GM18498 (cell line): ENCODE measurements around the gene GCLC.
A peak's percentile ranks its signal among the peaks of the same experiment; 100 is the strongest.

Experiments used
- ATAC-seq: cut with Tn5 transposase; IDR thresholded peaks from one replicate; pipeline ENCODE4 v1.9.1; 2021; ENCODE audit warnings: mild to moderate bottlenecking, moderate library complexity; ENCODE audit not compliant: unreplicated experiment

Gene GCLC

DNA sequence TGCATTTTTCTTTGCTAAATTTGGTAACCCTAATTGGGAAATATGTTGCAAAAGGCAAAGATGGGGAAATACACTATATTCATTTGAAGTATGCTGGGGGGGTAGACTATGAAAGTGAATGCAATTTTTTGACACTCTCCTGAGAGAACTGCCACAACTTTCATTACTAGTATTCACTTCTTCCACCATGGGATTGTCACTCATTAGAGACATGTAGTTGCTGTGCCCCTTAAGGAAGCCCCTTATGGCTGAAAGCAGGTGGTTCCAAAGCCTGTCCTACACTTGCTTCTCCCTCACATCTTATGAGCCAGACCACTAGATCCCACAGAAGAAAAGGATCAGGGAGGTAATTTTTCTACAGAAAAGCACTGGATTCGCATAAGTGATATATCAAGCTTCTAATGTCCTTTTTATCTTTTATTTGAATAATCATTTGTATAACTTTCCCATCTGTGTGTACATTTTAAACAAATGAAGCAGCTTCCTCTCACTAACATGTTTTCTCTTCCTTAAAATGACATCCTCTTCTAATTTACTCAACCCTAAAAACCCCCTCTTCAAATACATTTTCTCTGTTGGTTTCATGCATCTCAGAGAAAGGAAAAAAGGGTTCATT lies 83.8 kb downstream of the GCLC start:
- ATAC-seq = peak; percentile 72

GRCh38 chr6:53458105-53458866 lies 86.6 kb downstream of the GCLC start:
- ATAC-seq = no peak

DNA sequence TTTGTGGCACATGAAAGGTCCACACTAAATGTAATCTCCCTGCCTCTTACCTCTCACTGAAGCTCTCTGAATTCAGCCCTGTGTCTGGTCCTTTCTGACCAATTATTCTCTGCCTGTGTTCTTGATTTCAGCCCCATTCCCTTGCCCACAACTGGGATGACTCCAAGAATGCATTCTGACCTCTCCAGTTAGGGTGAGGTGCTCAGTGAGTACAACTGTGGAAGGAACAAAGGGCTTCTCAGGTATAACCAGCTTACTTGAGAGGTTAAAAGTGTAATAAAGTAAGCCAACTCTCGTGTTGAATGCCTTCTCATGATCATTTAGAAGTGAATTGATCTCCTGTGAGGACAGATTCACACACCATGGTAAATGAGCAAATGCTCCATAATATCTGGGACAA lies 88.1 kb downstream of the GCLC start:
- no peak for ATAC-seq

DNA sequence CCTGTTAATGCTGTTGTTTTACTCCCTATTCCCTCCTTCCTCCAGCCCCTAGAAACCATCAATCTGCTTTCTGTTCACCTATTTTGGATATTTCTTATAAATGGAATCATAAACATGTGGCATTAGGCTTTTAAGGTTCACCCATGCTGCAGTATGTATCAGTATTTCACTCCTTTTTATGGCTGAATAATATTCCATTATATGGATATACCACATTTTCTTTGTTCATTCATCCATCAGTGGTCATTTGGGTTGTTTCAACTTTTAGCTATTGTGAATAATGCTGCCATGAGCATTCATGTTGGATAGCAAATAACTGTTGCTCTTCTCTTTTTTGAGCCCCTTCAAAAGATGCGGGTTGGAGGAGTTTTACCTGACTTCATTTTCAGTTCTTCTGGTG lies 89.2 kb downstream of the GCLC start:
- ATAC-seq = no peak

- ATAC-seq = no peak
Observed at GRCh38 chr6:53451165-53451564, 93.7 kb downstream of the GCLC start.

- no peak for ATAC-seq
Observed at GRCh38 chr6:53447865-53448264, 97.0 kb downstream of the GCLC start.
